ENCODE results near the gene H19.

H19 gene

DNA sequence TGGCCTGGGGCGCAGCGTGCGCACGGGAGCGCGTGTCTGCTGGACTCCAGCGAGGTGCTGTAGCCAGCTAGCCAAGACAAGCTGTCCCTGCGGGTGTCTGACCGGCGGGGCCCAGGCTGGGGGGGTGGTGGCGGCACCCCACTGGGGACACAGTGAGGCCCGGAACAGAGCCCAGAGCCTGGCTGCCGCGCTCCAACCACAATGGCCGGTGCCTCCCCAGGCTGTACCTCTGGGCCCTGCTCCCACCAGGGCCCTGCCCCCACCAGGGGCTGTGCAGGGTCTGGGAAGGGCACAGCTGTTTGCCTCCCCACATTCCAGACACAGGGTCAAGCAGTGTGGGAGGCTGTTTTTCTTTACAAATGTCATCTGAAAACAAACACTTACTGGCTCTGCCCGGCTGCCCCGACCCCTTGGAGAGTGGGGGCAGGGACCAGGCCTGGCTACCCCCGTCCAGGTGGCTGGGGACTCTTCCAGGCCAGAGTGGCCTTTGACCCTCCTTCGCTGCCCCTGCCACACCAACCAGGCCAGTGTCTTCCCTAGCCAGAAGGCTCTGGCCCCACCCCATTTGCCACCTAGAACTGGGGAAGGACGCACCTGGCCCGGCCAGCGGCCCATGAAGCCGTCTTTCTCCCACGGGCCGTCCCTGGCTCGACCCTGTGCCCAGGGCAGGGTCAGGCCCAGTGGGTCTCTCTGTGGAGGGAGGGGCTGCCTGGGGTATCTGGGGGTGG is 14.6 kb downstream of the H19 start:
- DNase-seq, result no peak

DNA sequence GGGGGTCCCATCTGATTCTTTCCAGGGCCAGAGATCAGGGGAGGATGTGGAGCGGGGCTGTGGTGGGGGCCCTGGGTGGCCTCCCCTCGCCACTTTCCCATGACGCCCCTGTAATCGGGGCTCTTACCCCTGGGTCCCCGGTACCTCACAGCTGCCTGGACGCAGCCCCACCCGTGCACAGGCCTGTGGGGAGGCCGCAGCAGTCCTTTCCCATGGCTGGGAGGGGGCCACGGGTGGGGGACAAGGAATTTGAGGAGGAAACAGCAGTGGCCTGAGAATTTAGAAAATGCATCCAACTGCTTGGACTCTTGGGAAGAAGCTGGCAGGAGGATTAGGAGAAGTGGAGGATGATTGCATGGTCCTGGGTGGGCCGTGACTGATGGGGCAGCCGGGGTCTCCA is 18.0 kb downstream of the H19 start:
- DNase-seq, result no peak

DNA sequence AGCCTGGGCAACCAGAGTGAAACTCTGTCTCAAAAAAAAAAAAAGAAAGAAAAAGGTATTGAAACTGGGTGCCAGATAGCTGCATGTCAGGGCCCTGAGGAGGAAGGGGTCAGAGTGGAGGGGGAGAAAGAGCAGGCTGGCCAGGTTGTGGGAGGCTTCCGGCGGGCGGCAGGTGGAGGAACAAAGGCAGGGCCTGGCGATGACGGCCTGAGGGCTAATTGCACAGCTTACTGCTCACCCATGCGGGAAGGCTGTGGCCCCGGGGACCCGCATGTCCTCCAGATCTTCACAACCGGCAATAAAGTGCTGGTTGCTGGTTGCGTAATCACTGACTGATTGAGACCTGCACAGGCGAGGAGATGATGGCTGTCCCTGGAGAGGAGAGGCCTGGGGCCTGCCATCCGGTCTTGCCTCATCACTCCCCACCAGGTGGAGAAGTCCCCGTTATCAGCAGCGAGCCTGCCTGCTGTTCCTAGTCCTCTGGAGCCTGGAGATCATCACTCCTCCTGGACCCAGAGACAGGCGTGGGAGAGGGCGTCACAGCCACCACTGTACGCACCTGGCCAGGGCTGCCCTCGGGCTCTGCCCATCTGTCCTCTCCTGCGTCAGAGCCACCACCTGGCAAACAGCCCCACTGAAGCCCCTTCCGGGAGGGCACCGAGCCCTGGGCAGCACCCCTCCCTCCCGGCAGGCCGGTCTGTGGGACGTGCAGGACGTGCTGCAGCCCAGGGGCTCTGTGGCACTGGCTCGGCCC is 18.7 kb downstream of the H19 start:
- no peak for DNase-seq

DNA sequence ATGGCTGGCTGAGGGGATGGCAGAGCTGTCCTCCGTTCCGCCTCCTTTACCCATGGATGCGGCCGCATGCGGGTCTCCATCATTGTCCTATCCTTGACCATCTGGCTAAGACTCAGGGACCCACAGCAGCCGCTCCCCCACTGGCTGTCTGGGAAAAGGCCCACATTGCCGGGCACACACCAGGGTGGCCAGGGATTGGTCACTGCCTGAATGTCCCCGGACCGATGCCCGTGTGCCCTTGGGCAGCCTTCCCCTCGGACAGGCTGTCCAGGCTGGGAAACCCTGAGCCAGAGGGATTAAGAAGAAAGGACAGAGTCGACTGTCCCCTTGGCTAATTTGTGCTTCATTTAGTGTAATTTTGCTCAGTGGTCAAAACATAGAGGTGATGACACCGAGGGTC is 22.5 kb downstream of the H19 start:
- DNase-seq, result no peak

DNA sequence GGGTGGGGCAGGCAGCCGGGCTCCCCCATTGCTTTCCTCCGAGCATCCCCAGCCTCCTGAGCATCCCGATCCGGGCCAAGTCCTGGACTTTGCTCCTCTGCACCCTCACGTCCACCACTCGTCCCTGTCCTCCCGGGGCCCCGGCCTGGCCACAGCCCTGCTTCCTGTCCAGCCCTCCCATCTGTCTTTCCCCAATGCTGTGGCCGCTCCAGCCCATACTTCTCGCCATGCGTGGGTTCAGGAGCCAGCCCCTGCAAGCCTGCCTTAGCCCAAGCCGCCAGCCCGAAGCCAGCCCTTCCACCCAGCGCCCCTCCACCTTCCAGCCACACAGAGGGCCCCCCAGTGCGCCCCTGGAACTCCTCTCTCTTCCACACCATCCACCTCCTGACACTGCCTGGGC is 26.7 kb downstream of the H19 start:
- no peak for DNase-seq

DNA sequence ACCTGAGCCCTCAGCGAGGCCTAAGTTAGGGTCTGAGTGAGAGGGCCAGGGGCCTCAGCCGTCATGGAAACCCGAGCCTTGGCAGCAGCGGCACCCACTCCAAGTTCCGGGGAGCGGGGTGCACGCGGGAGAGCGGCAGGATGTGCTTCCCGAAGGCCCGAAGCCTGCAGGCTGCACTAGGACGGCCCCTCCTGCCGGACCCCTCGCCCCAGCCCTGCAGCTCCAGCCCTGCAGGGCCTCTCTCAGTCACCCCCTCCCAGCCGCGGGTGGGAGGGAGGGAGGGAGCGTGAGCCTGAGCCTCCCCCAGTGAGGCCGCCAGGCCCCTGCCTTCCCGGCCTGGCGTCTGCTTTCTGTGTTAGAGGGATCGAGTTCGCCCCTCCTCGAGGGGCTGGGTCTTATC is 27.9 kb downstream of the H19 start:
- DNase-seq, result no peak

DNA sequence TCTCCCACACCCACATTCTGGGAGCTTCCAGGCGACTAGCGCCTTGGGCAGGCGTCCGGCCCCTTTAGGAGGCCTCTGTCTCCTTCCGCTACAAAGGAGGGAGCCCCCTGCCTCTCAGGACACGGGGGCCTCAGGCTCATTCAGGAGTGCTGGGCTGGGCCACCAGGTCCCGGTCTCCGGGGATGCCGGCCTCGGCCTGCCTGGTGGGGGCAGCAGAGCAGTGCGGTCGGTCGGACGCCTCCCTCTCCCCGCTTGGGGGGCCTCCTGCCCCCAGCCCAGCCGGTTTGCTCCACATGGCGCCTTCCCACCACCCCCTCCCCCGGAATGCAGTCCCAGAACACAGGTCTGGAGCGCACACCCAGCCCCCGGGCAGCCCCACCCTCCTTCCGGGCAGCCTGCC is 28.6 kb downstream of the H19 start:
- no peak for DNase-seq

DNA sequence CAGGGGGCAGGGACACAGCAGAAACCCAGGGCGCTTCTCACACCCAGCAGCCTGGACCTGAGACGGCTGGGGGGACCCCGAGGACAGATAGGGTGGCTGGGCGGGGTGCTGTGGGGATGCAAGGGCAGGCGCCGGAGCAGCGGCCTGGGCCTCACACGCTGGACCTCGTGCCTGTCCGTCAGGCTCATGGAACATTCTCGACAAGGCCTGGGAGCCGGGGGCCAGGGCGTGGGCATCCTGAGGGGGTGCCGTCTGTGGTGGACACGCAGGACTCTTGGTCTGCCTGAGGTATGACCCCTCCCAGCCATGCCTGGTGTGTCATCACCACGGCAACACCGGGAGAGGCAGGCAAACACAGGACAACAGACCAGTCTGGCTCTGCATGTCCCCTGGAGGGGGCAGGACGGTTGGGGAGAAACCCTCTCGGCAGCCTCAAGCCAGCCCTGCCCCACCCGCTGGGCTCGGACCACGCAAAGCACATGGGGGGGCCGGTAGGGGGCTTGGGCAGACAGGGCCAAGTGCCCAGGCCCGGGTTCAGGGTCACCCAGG is 29.1 kb downstream of the H19 start:
- no peak for DNase-seq

DNA sequence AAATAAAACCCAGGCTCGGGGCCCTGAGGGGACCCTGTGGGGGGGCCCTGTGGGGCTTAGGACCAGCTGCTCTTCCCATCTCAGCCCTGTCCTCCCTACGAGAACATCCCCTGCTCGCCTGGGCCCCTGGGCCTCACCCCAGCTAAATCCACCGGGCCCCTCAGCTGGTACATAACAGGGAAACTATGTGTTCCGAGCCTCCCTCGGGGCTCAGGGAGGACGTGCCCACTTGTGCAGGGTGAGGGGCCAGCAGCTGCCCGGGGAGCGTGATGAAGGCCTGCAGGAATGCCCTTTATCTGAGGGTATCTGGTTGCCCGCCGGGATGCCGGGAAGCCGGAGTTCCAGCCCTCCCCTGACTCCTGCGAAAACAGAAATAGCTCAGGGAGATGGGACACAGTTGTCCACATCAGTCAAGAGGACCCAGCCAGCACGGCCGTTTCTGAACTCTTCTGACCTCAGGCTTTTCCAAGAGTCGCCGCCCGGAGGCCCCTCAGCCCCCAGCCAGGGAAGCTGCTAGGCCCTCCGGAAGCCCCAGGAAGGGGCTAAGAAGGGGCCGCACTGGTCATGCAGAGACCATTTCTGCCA is 29.9 kb downstream of the H19 start:
- DNase-seq, result no peak

DNA sequence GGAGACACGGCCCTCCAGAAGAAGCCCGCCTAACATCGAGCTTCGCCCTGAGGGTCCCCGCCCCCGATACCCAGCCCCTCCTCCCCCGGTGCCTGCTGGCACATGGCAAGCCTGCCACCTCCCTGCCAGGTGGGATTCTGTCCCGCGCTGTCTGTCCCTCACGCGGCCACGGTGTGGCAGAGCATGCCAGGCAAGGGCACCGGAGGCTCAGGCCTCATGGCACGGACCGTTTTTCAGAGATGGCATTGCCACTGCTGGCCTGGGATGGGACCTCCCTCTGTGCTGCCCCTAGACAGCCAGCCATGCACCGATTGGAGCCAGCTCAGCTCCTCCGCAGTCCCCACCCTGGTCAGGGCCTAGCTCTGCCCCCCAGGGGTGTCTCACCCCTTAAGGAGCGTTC is 31.1 kb downstream of the H19 start:
- DNase-seq, result no peak

DNA sequence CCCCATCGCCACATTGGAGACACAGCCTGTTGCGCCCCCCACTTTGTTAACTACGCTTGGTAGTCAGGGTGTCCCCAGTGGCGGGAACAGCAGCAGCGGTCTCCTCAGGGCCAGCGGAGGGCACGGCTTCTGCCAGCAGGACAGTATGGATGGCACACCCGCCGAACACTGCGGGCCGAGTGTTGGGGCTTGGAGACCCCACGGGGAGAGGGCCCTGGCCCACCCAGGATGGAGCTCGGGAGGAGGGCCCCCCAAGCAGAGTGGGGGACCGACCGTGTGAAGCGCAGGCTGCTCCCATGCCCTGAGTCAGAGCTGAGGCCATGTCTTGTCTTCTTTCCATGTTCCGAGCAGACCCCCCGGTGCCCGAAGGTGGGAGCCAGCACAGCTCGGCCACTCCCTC is 32.7 kb downstream of the H19 start:
- DNase-seq, result no peak

DNA sequence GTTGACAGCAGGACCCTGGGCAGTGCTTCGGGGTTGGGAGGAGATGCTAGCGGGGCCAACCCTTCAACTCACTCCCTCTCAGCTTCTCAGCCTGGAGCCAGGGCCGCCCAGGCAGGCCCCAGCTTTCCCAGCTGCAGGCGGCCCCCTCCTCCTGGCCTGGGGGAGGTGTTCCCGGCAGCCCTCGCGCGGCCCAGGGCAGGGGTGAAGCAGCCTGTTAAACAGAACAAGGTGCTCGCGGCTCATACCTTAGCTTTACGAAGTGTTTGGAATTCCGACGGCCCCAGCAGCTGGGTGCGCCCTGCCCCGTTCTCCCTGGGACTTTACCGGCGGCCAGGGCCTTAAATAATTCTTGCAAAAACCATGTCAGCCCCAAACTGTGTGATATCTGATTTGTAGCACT is 33.3 kb downstream of the H19 start:
- DNase-seq, result no peak

DNA sequence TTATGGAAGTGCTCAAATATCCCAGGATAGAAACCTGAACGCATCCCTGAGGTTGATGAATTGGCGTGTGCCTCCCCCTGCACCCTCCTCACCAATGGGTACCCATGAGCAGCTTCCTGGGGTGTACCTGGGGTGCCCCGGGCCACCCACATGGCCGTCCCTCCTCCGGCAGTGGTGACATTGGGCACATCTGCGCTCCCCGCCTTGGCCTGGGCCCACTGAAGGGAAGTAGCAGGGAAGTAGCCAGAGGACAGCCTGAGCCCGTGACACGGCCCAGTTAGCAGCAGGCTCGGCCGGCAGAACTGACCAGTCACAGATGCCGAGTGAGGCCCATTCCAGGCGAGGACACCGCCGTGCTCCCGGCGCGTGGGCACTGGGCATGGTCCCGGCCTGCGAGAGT is 33.8 kb downstream of the H19 start:
- DNase-seq, result no peak

DNA sequence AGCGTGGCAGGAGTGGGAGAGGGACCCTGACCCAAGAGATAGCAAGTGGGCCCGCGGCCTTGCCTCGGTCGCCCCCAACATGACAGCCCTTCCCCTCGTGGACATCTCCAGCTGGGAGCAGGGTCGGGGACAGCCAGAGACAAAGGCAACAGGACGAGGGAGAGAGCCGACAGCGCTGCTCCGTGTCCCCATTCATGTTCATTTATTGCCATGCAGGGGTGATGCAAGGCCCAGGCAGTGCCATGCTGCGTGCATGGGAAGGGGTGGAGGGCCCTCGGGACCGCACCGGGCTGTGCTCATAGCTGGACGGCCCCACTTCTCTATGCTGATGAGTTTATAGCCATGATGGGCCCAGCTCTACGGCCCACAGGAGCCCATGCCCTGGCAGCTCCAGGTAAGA is 37.9 kb downstream of the H19 start:
- DNase-seq, result no peak

DNA sequence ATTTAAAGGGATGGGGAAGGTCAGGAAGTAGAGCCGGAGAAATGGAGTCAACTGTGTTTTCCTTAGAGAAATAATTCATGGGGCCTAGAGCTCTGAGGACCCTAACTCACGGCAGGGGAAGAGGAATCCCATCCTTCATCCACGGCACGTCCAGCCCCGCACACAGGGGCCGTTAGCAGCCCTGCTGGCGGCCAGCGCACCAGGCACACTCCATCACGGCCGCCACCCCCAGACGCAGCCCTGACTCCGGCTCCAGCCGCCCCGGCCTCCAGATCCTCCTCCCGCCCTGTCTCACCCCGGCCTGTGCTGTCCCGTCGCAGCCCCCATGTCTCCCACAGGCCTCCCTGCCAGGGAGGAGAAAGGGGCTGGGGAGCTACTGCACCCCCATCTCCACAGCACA is 39.3 kb downstream of the H19 start:
- no peak for DNase-seq

DNA sequence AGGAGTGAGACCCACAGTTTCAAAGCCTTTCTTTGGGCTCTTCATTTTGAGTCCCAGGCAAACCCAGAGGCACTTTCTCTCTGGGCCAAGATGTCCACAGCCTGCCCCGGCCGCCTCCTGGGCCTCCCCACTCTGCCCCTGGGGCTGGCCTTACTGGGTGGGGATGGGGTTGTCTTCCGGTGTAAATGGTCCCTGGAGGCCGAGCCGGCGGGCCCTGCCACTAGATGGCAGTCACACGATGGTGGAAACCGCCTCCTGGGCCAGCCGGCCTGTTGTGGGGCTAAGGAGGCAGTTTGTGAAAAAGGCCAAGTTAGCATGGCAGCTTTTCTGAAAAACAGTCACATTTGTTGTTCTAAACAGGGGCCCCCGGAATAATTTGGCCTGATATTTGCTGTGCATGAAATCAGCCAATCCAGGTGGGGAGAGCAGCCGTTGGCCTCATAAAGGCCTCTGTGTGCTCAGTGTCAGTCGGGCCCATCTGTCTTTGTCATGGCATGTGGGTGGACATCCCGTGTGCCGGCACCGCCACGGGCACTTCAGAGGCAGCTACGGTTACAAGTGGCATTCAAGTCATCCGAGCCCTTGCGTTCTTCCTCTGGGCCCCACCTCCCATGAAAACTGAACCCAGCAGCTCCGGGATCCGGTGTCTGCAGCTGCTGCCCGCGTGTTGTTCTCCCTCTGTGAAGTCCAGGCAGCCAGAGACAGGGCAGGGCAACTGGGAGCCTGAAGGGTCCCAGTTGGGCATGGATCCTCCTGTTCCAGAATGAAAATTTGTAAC is 44.0 kb downstream of the H19 start:
- no peak for DNase-seq

DNA sequence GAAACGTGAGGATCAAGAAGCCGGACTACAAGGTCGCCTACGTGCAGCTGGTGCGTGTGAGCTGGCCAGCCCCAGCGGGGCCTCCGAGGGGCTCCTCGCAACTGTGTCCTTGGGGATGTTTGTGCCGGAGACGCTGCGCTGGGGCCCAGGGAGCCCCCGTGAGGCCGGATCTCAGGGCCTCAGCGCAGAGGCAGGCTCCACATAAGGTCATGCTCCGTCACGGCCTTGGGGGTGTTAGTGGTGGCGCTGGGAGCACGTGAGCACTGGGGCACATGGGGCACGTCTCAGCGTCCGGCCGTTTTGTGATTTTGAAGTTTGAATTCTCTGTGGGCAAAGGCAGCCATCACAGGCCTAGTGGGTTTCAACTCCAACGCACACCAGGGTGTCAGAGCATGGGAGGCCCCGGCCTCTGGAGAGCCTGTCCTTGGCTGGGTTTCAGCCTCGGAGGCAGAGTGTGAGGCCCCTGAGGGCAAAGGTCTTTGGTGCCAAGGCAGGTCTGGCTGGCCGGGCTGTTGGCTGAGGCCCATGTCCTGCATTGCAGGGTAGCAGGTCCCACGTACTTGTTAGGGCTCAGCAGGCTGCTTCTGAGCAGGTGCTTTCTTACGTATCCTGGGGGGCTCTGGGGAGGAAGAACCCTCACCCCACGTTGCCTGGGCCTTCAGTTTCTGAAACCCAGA is 44.7 kb downstream of the H19 start:
- no peak for DNase-seq

DNA sequence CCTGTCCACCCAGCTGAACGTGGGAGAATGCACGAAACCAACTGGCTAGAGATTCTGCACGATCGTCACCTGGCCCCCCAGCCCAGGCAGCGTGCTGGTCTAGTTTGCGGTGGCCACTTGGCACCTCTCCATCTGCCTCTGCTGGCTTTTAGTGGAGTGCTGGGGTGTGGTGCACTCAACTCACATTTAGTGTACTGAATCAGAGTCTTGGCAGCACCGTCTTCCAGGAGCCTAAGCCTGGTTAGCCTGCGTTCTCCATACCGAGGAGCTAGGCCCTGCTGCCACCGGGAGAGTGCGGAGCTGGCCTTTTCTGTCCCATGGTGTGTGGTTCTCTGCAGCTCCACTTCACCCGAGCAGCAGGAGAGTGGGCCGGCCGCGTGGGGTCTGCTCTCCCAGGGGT is 47.7 kb downstream of the H19 start:
- DNase-seq, result no peak

DNA sequence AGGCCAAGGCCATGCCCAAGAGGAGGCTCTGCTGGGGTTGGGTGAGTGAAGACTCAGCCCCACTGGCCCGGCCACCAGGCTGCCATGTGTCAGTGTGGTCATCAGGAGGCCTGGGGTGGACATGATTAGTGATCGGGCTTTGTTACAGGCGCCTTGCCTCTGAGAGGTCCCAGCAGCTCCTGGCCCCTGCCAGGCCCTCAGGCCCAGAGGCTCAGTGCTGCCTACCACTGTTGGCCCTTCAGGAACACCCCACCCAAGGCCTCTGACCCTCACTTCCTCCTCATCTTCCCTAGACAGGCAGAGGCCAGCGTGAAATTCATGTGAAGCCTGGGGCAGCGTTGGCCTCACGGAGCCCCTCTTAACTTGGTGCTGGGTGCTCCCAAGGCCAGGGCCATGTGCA is 48.3 kb downstream of the H19 start:
- no peak for DNase-seq

DNA sequence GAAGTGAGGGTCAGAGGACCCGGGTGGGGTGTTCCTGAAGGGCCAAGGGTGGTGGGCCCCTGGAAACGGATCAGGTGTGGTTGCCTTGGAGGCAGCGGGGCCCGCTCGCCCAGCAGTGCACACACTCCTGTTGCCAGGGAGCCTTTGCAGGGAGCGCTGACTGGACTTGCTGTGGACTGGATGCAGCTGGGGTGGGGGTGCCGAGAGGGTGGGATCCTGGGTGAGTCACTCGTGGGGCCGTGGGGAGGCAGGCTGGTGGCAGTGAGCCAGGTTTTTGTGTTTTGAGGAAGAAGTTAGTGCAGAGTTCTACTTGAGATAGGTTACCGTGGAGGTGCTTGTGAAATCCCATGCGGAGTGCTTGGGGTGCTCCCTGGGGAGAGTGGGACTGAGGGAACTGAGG is 49.3 kb downstream of the H19 start:
- no peak for DNase-seq

DNA sequence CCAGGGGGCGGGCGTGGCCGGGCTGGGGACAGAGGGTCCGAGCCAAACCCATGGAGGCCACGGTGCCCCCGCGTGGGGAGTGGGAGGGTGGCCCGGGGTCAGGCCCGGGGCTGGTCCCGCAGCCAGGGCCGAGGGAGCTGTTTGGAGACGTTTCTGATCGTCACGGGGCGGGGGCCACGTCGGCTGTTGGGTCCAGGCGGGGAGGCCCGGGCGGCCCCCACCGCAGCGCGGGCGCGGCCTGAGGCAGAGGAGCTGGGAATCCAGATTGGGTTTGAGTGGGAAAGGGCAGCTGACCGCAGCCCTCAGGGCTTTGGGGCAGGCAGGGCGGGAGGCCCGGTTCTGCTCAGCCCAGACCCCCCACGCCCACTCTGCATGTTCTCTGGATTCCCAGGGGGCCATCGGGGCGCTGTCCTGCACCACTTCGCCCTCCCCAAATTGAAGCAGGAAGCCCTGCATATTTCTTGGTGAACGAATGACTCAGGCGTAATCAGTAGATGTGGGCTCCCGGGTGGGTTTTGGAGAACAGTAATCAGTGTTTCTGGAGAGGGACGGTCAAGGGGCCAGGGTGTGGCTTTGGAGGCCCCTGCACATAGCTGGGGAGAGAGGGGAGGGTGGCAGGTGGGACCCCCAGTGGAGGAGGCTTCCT is 49.9 kb downstream of the H19 start:
- DNase-seq, result no peak

DNA sequence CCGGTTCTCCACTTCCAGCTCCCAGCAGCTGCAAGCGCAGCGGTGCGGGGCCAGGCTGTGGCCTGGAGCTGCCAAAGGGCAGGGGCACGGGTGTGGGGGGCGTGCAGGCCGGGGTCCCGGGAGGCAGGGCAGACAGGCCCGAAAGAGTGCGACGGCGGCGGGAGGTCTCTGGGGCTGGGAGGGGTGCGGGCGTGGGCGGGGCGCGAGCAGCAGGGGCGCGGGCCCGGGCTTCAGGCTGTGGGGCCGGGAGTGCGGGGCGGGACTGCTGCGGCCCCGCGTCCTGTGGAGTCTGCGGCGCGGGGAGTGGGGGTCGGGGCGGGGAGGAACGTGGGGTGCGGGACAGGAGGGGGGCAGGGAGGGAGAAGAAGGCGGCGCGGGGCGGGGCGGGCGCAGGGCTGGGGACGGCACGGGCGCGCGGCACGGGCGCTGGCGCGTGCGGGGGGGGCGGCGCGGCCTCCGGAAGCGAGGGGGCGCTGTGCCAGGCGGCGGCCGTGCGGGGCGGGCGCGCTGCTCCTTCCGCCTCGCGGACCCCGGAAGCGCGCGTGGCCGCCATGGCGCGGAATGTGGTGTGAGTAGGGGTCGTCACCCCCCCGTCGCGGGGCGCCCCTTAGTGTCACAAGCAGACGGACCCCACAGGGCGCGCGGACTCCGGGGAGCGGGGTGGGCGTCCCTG is 50.7 kb downstream of the H19 start, which contains the start of gene MRPL23:
Gene MRPL23, plus strand, starts transcription at position 521 of the 673 bp plus-strand sequence. Its CDS starts 31 bp downstream, at position 552.
- DNase-seq, result no peak

Measured in SIG-M5 (cell line).